RPMI7951 (cell line): ENCODE measurements around the gene PDE6D. TPM values are rescaled to one million over a fixed set of nuclear protein-coding genes. Genes with fewer than 3 reads are reported as not detected.

Source experiments
- DNase-seq: peaks from one replicate; pipeline ENCODE4 v3.0.0-alpha.2; 2012; ENCODE audit warnings: low read depth
- total RNA-seq: library from RNA; depleted of rRNA; stranded (reverse); fragments of >200 nt; shearing (Covaris generic); gene quantifications from 2 replicates; pipeline ENCODE4 v1.2.3, GENCODE V29; 2014; rRNA removed

The PDE6D gene
- 77.3 and 84.9 TPM in 2 replicates for total RNA-seq

GRCh38 chr2:231780909-231781797, at the start of gene PDE6D:
Gene PDE6D (minus strand): TSS chr2:231781282. CDS start chr2:231781114, 168 bp downstream.
- peak; percentile 99 for DNase-seq

GRCh38 chr2:231821908-231822307, 40.8 kb upstream of the PDE6D start:
- DNase-seq: no peak

GRCh38 chr2:231820786-231821303, 39.8 kb upstream of the PDE6D start:
- DNase-seq: no peak

GRCh38 chr2:231819447-231820042, 38.5 kb upstream of the PDE6D start:
- DNase-seq: no peak

- DNase-seq: no peak
Observed at GRCh38 chr2:231816327-231817026, 35.4 kb upstream of the PDE6D start.

GRCh38 chr2:231810905-231811304, 29.8 kb upstream of the PDE6D start:
- DNase-seq: peak; percentile 61

- DNase-seq: no peak
Observed at GRCh38 chr2:231807020-231807419, 25.9 kb upstream of the PDE6D start.

GRCh38 chr2:231803501-231804138, 22.5 kb upstream of the PDE6D start:
- DNase-seq: no peak

- DNase-seq: peak; percentile 24
Observed at GRCh38 chr2:231800493-231801091, 19.5 kb upstream of the PDE6D start.

- DNase-seq: peak; percentile 71
Observed at GRCh38 chr2:231795525-231796327, 14.6 kb upstream of the PDE6D start.

GRCh38 chr2:231794383-231794782, 13.3 kb upstream of the PDE6D start:
- DNase-seq: no peak

- DNase-seq: no peak
Observed at GRCh38 chr2:231791107-231791506, 10.0 kb upstream of the PDE6D start.

GRCh38 chr2:231786917-231787292, 5.8 kb upstream of the PDE6D start:
- DNase-seq: no peak

- peak; percentile 77 for DNase-seq
Observed at GRCh38 chr2:231786177-231786916, 5.3 kb upstream of the PDE6D start, which contains the start of gene COPS7B. Gene COPS7B (plus strand): TSS chr2:231786445. CDS start chr2:231788571, 2,126 bp downstream.

GRCh38 chr2:231785822-231786176, 4.7 kb upstream of the PDE6D start:
- DNase-seq: no peak

GRCh38 chr2:231785413-231785812, 4.3 kb upstream of the PDE6D start:
- no peak for DNase-seq

GRCh38 chr2:231781798-231782726, 980 bp upstream of the PDE6D start:
- DNase-seq: peak; percentile 41

- peak; percentile 41 for DNase-seq
Observed at GRCh38 chr2:231780123-231780908, 766 bp downstream of the PDE6D start.
